Measurements from ENCODE around the gene CHRNB1.

Gene CHRNB1

DNA sequence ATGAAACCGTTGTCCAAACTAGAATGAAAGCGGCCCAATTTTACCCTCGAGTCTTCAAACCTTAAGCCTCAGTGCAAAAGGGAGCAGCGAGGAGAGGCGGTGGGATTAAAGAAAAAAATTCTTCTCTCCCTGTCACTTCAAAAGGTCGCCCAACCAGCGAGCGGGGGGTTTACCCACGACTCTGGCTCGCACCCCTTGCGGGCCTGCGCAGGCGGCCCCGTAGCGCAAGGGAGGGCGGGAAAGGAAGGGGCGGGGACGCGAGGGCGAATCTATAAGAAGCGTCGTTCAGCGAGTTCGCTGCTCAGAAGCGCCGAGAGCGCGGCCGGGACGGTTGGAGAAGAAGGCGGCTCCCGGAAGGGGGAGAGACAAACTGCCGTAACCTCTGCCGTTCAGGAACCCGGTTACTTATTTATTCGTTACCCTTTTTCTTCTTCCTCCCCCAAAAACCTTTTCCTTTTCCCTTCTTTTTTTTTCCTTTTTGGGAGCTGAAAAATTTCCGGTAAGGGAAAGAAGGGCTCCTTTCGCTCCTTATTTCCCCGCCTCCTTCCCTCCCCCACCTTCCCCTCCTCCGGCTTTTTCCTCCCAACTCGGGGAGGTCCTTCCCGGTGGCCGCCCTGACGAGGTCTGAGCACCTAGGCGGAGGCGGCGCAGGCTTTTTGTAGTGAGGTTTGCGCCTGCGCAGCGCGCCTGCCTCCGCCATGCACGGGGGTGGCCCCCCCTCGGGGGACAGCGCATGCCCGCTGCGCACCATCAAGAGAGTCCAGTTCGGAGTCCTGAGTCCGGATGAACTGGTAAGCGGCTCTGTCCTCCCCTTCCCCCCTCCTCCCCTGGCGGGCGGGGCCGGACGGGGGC is 39.4 kb downstream of the CHRNB1 start, which contains the start of gene POLR2A:
Gene POLR2A, plus strand, starts transcription at position 300 of the 852 bp plus-strand sequence.
- peak; percentile 98 for DNase-seq (ENCODE audit: low read depth)

DNA sequence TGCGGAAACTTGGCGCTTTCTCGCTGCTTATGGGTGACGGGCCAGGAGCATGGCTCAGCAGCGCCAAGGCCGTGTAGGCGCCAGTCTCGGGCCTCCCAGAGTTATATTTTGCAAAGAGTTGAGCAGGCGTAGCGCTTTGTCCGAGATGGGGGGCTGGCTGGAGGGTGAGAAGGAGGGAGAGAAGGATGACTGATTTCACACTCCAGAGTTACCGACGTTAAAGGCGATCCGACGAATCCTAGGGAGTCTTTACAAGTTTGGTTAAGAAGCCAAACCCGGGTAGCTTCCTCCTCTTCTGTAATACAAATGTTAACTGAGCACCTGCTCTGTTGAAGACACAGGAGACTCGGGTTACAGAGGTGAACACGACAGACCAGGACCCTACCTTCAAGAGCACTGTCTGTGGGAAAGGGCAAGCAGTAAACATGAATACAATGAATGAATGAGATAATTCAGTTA is 40.1 kb downstream of the CHRNB1 start:
- no peak for DNase-seq (ENCODE audit: low read depth)

- DNase-seq (ENCODE audit: low read depth): no peak
Observed at GRCh38 chr17:7486181-7486580, 41.3 kb downstream of the CHRNB1 start.

DNA sequence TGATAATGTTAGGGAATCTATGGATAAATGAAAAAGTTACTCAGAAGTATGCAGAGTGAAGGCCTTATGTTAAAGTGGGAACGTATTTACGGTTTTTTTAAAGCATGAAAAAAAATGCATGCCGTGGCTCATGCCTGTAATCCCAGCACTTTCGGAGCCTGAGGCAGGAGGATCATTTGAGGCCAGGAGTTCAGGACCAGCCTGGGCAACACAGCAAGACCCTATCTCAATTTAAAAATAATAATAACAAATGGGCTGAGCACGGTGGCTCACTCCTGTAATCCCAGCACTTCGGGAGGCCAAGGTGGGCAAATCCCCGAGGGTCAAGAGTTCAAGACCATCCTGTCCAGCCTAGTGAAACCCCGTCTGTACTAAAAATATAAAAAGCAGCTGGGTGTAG is 45.3 kb downstream of the CHRNB1 start:
- DNase-seq (ENCODE audit: low read depth): no peak

- no peak for DNase-seq (ENCODE audit: low read depth)
Observed at GRCh38 chr17:7491583-7491982, 46.7 kb downstream of the CHRNB1 start.

DNA sequence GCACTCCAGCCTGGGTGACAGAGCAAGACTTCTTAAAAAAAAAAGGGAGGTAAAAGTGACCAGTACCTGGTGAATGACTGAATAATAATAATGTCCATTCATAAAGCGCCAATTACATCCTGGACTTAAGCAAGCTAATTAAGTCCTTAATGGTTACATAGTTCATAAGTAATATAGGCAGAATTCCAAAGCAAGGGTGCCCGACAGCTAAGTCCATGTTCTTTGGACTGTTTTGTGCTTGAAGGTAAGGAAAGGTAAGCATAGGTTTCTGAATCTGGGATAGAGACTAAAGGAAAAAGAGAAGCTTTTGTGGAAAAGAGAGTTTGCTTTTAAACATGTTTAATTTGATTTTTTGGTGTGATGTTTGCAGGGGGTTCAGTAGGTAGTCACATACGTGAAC is 49.1 kb downstream of the CHRNB1 start:
- no peak for DNase-seq (ENCODE audit: low read depth)

- no peak for DNase-seq (ENCODE audit: low read depth)
Observed at GRCh38 chr17:7495906-7496434, 51.1 kb downstream of the CHRNB1 start.

DNA sequence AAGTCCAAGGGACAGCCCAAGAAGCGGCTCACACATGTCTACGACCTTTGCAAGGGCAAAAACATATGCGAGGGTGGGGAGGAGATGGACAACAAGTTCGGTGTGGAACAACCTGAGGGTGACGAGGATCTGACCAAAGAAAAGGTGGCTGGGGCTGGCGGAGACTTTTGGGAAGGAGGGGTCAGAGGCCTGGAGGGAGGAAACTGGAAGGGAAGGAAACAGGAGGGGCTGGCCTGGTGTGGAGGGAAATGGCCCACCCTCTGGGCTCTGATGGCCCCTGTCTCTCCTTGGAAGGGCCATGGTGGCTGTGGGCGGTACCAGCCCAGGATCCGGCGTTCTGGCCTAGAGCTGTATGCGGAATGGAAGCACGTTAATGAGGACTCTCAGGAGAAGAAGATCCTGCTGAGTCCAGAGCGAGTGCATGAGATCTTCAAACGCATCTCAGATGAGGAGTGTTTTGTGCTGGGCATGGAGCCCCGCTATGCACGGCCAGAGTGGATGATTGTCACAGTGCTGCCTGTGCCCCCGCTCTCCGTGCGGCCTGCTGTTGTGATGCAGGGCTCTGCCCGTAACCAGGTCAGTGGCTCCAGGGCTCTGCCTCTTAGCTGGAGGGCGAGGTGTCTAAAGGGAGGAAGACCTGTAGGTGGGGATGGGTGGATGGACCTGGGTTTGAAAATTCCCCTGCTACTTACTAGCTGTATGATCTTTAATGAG is 51.8 kb downstream of the CHRNB1 start:
- no peak for DNase-seq (ENCODE audit: low read depth)

DNA sequence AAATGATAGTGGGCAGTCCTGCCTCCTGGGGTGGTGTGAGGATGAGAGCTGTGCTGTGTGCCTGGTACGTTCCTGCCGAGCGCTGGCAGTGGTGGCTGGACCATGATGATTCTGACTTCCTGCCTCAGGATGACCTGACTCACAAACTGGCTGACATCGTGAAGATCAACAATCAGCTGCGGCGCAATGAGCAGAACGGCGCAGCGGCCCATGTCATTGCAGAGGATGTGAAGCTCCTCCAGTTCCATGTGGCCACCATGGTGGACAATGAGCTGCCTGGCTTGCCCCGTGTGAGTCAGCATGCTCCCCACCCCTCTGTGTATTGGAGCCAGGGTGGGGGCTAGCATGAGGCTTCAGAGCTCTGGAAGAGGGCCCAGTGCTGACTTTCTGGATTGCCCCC is 52.4 kb downstream of the CHRNB1 start:
- no peak for DNase-seq (ENCODE audit: low read depth)

DNA sequence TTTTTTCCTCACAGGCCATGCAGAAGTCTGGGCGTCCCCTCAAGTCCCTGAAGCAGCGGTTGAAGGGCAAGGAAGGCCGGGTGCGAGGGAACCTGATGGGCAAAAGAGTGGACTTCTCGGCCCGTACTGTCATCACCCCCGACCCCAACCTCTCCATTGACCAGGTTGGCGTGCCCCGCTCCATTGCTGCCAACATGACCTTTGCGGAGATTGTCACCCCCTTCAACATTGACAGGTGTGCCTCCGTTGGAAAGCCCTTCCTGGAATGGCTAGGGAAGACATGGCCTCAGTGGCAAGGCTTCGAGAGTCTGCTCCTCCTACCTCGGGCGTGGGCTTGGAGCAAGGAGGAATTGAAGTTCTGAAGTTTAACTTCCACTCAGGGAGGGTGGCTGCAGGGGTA is 52.8 kb downstream of the CHRNB1 start:
- no peak for DNase-seq (ENCODE audit: low read depth)

GRCh38 chr17:7499161-7499560 is 54.3 kb downstream of the CHRNB1 start:
- no peak for DNase-seq (ENCODE audit: low read depth)

DNA sequence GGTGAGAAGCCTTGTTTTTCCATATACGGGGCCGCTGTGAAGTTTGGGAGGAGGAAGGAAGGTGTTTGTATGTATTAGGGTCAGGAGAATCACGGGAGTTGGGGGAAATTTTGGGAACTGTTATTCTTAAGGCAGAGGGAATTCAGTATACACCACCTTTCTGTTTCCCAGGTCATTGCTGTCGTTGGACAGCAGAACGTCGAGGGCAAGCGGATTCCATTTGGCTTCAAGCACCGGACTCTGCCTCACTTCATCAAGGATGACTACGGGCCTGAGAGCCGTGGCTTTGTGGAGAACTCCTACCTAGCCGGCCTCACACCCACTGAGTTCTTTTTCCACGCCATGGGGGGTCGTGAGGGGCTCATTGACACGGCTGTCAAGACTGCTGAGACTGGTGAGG is 56.9 kb downstream of the CHRNB1 start:
- no peak for DNase-seq (ENCODE audit: low read depth)

DNA sequence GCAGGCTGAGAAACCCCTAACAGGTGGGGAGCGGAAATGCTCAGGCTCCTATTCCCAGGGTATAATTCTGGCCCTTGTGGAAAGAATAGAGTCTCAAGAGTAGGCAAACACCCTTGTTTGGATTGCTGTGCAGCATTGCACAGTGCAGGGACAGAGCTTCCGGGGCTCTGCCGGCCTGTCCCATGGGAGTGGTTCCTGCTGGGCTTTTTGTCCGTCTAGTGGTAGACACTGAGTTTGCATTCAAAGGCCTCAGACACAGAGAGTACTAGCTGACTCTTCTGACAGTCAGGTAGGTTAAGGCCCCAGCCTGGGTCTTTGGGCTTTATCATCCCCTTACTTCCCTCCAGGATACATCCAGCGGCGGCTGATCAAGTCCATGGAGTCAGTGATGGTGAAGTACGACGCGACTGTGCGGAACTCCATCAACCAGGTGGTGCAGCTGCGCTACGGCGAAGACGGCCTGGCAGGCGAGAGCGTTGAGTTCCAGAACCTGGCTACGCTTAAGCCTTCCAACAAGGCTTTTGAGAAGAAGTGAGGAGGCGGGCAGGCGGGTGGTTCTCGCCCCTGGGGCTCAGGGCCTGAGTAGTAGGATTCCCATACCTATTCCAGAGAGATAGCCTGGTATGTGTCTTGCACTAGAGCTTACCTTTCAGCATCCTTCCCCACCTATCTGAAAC is 57.4 kb downstream of the CHRNB1 start:
- no peak for DNase-seq (ENCODE audit: low read depth)

DNA sequence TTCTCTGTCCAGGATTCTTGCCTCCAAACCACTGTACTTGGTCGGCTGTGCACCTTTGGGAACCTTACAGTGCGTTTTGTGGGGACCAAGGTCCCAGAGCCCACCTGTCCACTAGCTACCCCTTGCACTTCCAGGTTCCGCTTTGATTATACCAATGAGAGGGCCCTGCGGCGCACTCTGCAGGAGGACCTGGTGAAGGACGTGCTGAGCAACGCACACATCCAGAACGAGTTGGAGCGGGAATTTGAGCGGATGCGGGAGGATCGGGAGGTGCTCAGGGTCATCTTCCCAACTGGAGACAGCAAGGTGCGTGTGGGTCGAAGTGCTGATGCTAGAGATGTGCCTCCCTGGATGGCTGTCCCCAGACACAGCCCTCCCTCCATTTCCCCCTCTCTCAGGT is 58.1 kb downstream of the CHRNB1 start:
- no peak for DNase-seq (ENCODE audit: low read depth)

GRCh38 chr17:7503521-7503920 is 58.7 kb downstream of the CHRNB1 start:
- DNase-seq (ENCODE audit: low read depth): no peak
